Activated gamma-delta T cell treated with Interleukin-2 at 50 U/mL for 16 hours (primary cell): ENCODE data around the gene ERBB2.

Source experiments
- DNase-seq: peaks from one replicate; pipeline ENCODE4 v3.0.0-alpha.2; 2020

The ERBB2 gene

GRCh38 chr17:39666231-39666600 lies 33.6 kb upstream of the ERBB2 start:
- no peak for DNase-seq

- DNase-seq = no peak
Measured at GRCh38 chr17:39666601-39667261, 33.1 kb upstream of the ERBB2 start.

GRCh38 chr17:39667262-39667944 lies 32.5 kb upstream of the ERBB2 start:
- DNase-seq = no peak

GRCh38 chr17:39667945-39668924 lies 31.6 kb upstream of the ERBB2 start, which contains the start of gene PNMT:
PNMT (plus strand) TSS chr17:39668453; CDS start chr17:39668476, 23 bp downstream.
- peak; percentile 56 for DNase-seq

- DNase-seq = no peak
Measured at GRCh38 chr17:39669897-39670735, 29.7 kb upstream of the ERBB2 start.

- DNase-seq = no peak
Measured at GRCh38 chr17:39670746-39671145, 29.1 kb upstream of the ERBB2 start.

GRCh38 chr17:39671651-39672521 lies 28.0 kb upstream of the ERBB2 start:
- DNase-seq = no peak

GRCh38 chr17:39672522-39673334 lies 27.1 kb upstream of the ERBB2 start:
- DNase-seq = no peak

- no peak for DNase-seq
Measured at GRCh38 chr17:39673335-39674081, 26.4 kb upstream of the ERBB2 start.

- no peak for DNase-seq
Measured at GRCh38 chr17:39674179-39674578, 25.7 kb upstream of the ERBB2 start.

- DNase-seq = no peak
Measured at GRCh38 chr17:39674702-39675389, 25.0 kb upstream of the ERBB2 start.

- no peak for DNase-seq
Measured at GRCh38 chr17:39675390-39676082, 24.3 kb upstream of the ERBB2 start.

- DNase-seq = peak; percentile 51
Measured at GRCh38 chr17:39676198-39676819, 23.6 kb upstream of the ERBB2 start.

GRCh38 chr17:39677072-39677471 lies 22.8 kb upstream of the ERBB2 start:
- DNase-seq = no peak

GRCh38 chr17:39677542-39678339 lies 22.1 kb upstream of the ERBB2 start:
- no peak for DNase-seq

GRCh38 chr17:39678340-39679116 lies 21.3 kb upstream of the ERBB2 start:
- no peak for DNase-seq
